ENCODE measurements around the gene CMIP. TPM values are rescaled to one million over a fixed set of nuclear protein-coding genes. Genes with fewer than 3 reads are reported as not detected.

CMIP gene
- total RNA-seq, 1 experiment from 2014 or later: 25.7 TPM

DNA sequence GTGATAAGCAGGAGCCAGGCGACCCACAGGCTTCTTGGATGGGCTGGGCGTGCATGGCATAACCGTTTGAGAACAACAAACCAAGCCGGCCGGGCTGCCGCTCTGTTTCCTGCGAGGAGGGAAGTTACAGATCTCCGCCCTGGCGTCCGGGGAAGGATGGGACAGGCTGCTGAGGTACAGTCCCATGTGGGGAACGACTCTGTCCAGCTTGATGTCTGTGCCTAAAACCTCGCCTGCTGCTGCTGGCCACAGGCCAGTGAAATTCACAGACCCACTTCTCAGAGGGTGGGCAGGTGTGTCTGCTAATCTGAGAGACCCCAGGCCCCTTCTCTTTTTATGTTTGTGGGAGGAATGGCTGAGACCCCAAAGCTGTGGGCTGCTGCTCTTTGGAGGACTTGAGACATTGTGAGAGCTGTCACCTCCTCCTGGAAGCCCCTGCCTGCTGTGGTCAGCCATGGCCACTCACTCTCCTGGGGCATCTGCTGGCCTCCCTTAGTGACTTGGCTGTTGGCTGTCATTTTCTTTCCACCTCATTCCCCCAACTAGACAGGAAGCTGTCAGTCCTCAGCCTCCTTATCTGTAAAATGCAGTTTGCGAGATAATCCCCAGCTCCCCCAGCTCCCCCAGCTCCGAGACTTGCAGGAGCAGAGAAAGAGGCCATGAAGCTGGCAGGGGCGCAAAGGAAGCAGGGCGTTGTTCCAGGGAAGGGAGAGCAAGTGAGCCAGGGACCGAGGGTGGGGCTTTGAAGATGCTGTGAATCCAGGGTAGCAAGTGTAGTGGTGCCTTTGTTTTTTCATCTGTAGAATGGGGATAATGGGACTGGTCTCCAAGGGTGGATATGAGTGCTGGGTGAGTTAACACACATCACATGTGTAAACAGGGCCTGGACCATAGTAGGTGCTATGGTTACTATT is 51.0 kb downstream of the CMIP start:
- Histone ChIP-seq H3K9ac (ENCODE audit: low read length) (no peak overlapping the region), H3K4me1 (ENCODE audit: insufficient read depth, low read length) (peaks cover 44% of the 10 kb centered on the region), H3F3A (ENCODE audit: low read length, unreplicated experiment) (peaks cover 6% of the 10 kb centered on the region), H3K27me3 (ENCODE audit: low read length) (no peaks in the 10 kb centered on the region), H4K20me1 (ENCODE audit: low read length) (no peaks in the 10 kb centered on the region), H3K9me3 (ENCODE audit: low read length) (no peaks in the 10 kb centered on the region), H3K4me3 (ENCODE audit: low read length) (no peak overlapping the region), H3K9me2 (replicated peaks; ENCODE audit: low read length) (no peaks in the 10 kb centered on the region), H2AFZ (ENCODE audit: low read length) (no peak overlapping the region), H3K79me2 (ENCODE audit: low read length) (peaks cover 85% of the 10 kb centered on the region), H3K4me2 (ENCODE audit: low read length) (no peak overlapping the region), H3K27ac (ENCODE audit: low read length) (0 out of 2 replicates have a peak overlapping the region, but pooled peaks have one; percentile 1), H3K36me3 (ENCODE audit: low read depth, low read length) (no peaks in the 10 kb centered on the region; the same call in 1 of the 2 replicates)
- no peak for TF ChIP-seq EZH2phosphoT487 (IDR thresholded peaks at IDR 0.05; ENCODE audit: borderline replicate concordance, low read length)
- TF ChIP-seq, protein P1, sequence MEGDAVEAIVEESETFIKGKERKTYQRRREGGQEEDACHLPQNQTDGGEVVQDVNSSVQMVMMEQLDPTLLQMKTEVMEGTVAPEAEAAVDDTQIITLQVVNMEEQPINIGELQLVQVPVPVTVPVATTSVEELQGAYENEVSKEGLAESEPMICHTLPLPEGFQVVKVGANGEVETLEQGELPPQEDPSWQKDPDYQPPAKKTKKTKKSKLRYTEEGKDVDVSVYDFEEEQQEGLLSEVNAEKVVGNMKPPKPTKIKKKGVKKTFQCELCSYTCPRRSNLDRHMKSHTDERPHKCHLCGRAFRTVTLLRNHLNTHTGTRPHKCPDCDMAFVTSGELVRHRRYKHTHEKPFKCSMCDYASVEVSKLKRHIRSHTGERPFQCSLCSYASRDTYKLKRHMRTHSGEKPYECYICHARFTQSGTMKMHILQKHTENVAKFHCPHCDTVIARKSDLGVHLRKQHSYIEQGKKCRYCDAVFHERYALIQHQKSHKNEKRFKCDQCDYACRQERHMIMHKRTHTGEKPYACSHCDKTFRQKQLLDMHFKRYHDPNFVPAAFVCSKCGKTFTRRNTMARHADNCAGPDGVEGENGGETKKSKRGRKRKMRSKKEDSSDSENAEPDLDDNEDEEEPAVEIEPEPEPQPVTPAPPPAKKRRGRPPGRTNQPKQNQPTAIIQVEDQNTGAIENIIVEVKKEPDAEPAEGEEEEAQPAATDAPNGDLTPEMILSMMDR (conservative IDR thresholded peaks at IDR 0.05; ENCODE audit: low read depth, low read length): no peak
- no peak for TF ChIP-seq EZH2 (IDR thresholded peaks at IDR 0.05; ENCODE audit: low read length, unreplicated experiment)
- POLR2A ChIA-PET (ENCODE audit: unreplicated experiment): no interaction called here
- CTCF ChIA-PET: no interaction called here
- intact Hi-C loops (cut with micrococcal nuclease): no loop called here
- ATAC-seq: no peak
- BruUV-seq (replicated peaks): no TSS peak
- no peak for DNase-seq

GRCh38 chr16:81496321-81496720 is 51.7 kb downstream of the CMIP start:
- BruUV-seq (replicated peaks): no TSS peak
- Histone ChIP-seq H3K79me2 (ENCODE audit: low read length) (peaks cover 83% of the 10 kb centered on the region), H3K4me1 (ENCODE audit: insufficient read depth, low read length) (peaks cover 48% of the 10 kb centered on the region), H3F3A (ENCODE audit: low read length, unreplicated experiment) (peaks cover 6% of the 10 kb centered on the region), H4K20me1 (ENCODE audit: low read length) (no peaks in the 10 kb centered on the region), H3K27ac (ENCODE audit: low read length) (no peak overlapping the region), H3K9ac (ENCODE audit: low read length) (no peak overlapping the region), H3K9me3 (ENCODE audit: low read length) (no peaks in the 10 kb centered on the region), H2AFZ (ENCODE audit: low read length) (no peak overlapping the region), H3K9me2 (replicated peaks; ENCODE audit: low read length) (no peaks in the 10 kb centered on the region), H3K36me3 (ENCODE audit: low read depth, low read length) (no peaks in the 10 kb centered on the region; the same call in 1 of the 2 replicates), H3K4me3 (ENCODE audit: low read length) (no peak overlapping the region), H3K4me2 (ENCODE audit: low read length) (no peak overlapping the region), H3K27me3 (ENCODE audit: low read length) (no peaks in the 10 kb centered on the region)
- DNase-seq: no peak
- POLR2A ChIA-PET (ENCODE audit: unreplicated experiment): no interaction called here
- intact Hi-C loops (cut with micrococcal nuclease): no loop called here
- CTCF ChIA-PET: no interaction called here
- no peak for ATAC-seq
- no peak for TF ChIP-seq EZH2 (IDR thresholded peaks at IDR 0.05; ENCODE audit: low read length, unreplicated experiment)
- no peak for TF ChIP-seq EZH2phosphoT487 (IDR thresholded peaks at IDR 0.05; ENCODE audit: borderline replicate concordance, low read length)
- TF ChIP-seq, protein P1 (conservative IDR thresholded peaks at IDR 0.05; ENCODE audit: low read depth, low read length): no peak

DNA sequence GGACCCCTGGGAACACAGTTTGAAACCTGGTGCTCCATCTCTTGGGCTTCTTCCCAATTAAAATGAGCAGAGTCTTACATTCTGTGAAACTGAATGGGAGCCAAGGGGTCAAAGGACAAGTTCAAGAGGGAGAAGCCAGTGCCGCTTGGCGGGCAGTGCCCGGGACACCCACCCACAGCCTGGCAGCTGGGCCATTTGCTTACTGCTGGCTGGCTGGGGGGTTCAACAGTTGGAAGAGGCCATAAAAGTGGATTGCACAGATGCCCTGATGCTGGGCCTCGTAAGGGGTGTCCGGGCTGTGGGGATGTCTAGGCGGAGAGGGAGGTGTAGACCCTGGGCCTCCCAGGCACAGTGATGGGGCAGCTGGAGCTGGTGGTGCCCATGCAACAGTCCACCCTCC is 52.1 kb downstream of the CMIP start:
- Histone ChIP-seq H3K79me2 (ENCODE audit: low read length) (peaks cover 83% of the 10 kb centered on the region), H3K4me3 (ENCODE audit: low read length) (no peak overlapping the region), H3K36me3 (ENCODE audit: low read depth, low read length) (no peaks in the 10 kb centered on the region; the same call in 1 of the 2 replicates), H3K9ac (ENCODE audit: low read length) (no peak overlapping the region), H3K4me1 (ENCODE audit: insufficient read depth, low read length) (peaks cover 48% of the 10 kb centered on the region), H3F3A (ENCODE audit: low read length, unreplicated experiment) (peaks cover 6% of the 10 kb centered on the region), H3K27me3 (ENCODE audit: low read length) (no peaks in the 10 kb centered on the region), H3K9me3 (ENCODE audit: low read length) (no peaks in the 10 kb centered on the region), H3K27ac (ENCODE audit: low read length) (no peak overlapping the region), H3K4me2 (ENCODE audit: low read length) (no peak overlapping the region), H4K20me1 (ENCODE audit: low read length) (no peaks in the 10 kb centered on the region), H3K9me2 (replicated peaks; ENCODE audit: low read length) (no peaks in the 10 kb centered on the region), H2AFZ (ENCODE audit: low read length) (no peak overlapping the region)
- intact Hi-C loops (cut with micrococcal nuclease): no loop called here
- POLR2A ChIA-PET (ENCODE audit: unreplicated experiment): no interaction called here
- CTCF ChIA-PET: no interaction called here
- DNase-seq (no peak), ATAC-seq (no peak)
- TF ChIP-seq EZH2 (IDR thresholded peaks at IDR 0.05; ENCODE audit: low read length, unreplicated experiment): no peak
- TF ChIP-seq, protein P1 (conservative IDR thresholded peaks at IDR 0.05; ENCODE audit: low read depth, low read length): no peak
- no TSS peak for BruUV-seq (replicated peaks)
